Activated CD8-positive, alpha-beta memory T cell treated with anti-CD3 and anti-CD28 coated beads, Interleukin-2, amount 50 U/mL, for 4 hours (primary cell): ENCODE data around the gene HSFX2.
"Not testable (repeated sequence)": the region's sequence is repeated elsewhere in the genome, so short reads cannot be mapped to it uniquely, and the experiment has no call there.

ENCODE experiments used
- DNase-seq: peaks from one replicate; pipeline ENCODE4 v3.0.0-alpha.2; 2020

HSFX2 gene

DNA sequence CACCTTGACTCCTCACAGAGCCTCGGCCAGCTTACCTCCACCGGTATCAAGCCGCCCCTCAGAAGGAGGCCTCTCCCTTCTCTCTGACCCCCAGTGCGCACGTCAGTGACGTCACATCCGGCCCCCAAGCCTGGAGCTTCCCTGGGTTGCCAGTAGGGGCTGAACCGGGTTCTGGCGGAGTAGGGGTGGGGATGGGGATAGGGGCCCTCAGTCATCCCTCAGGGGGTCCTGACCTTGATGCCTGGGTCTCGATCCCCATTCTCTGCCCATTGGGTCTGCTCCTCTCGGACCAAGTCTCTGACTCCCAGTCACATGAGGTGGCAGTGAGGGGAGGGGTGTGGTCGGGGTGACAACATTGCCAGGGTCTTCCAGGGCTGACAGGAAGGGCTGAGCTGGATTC lies 7.8 kb downstream of the HSFX2 start, which contains the start of gene MAGEA9B:
Gene MAGEA9B (minus strand): TSS at position 101 of the 400 bp plus-strand sequence. CDS start 4,280 bp downstream, outside the sequence.
- not testable (repeated sequence) for DNase-seq

DNA sequence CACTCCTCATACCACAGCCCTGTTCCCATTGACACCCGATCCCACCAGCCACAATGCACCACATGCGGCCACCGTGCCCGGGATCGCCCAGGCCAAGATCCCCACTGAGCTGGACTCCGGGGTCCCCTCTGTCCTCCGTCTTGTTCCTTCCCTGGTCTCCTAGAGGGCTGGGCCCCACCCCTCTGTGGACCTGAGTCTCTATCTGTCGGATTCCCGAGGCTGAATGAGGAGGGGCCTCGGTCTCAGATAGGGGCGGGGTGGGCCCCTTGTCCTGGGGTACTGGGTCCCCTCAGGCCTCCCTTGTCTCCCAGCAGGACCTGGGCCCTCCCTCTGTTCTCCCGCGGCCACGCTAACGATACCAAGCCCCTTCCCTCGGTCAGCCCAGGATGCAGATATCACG lies 9.5 kb downstream of the HSFX2 start:
- DNase-seq = not testable (repeated sequence)

- DNase-seq = not testable (repeated sequence)
Observed at GRCh38 chrX:149573456-149573855, 21.7 kb downstream of the HSFX2 start.

DNA sequence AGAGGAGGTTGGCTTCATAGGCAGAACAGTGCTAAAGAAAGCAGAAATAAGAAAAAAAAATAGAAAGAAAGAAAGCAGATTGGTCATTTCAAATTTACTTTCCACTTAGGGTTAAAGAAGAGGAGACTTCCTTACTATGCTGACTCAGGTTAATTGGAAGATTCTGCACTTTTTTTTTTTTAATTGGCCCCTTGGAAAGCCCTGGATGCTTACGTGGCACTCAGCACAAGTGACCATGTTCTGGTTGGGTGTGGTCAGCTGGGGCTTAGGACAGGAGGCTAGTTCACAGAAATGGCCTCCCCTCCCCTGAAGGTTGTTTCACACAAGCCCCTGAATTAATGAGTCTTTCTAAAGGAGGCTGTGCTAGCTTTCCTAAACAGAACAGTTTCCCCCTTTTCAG lies 22.4 kb downstream of the HSFX2 start:
- DNase-seq = no peak

GRCh38 chrX:149571770-149572169 lies 23.3 kb downstream of the HSFX2 start:
- no peak for DNase-seq

- no peak for DNase-seq
Observed at GRCh38 chrX:149570668-149571067, 24.4 kb downstream of the HSFX2 start.

DNA sequence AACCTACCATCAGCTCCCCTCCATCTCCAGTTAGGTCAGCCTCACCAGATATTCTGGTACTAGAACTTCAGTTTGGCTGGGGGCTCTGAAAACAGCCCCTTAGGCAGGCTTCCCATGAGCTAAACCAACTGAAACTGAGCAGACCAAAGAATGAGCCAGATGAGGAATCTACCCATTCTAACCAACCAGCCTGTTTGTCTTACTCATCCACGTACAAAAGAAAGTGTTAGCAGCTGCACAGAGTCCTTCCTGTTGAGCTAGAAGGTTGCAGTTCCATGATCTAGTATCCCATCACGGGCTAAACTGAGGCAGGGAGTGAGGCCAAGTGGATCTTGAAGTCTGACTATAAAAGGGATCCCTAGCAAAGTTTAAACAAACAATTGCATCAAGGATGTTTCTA lies 25.3 kb downstream of the HSFX2 start:
- DNase-seq = no peak

DNA sequence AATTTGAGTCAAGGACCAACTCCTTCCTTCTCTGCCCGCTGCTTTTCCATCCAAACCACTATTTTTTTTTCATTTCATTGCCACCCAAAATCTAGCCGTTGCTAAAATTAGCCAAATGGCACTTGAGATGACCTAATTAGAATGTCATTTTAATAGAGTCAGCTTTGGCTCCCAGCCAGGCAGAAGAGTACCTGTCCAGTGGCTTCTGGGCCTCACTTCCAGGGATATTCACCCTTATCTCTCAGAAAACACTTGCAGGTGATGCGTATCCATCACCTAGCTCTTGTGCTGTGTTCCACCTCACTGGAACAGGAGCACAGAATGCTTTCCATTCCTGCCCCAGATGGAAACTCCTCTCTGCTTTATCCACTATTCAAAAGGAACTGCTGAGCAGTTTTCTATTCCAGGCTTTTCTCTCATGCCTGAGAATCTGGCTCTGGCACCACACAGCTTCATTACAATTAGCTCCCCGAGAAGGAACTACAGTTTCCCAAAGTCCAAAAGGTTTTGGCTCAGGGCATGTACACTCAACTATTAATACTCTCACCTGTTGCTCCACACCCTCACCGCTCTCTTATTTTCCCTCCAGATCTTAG lies 26.3 kb downstream of the HSFX2 start:
- DNase-seq = no peak

DNA sequence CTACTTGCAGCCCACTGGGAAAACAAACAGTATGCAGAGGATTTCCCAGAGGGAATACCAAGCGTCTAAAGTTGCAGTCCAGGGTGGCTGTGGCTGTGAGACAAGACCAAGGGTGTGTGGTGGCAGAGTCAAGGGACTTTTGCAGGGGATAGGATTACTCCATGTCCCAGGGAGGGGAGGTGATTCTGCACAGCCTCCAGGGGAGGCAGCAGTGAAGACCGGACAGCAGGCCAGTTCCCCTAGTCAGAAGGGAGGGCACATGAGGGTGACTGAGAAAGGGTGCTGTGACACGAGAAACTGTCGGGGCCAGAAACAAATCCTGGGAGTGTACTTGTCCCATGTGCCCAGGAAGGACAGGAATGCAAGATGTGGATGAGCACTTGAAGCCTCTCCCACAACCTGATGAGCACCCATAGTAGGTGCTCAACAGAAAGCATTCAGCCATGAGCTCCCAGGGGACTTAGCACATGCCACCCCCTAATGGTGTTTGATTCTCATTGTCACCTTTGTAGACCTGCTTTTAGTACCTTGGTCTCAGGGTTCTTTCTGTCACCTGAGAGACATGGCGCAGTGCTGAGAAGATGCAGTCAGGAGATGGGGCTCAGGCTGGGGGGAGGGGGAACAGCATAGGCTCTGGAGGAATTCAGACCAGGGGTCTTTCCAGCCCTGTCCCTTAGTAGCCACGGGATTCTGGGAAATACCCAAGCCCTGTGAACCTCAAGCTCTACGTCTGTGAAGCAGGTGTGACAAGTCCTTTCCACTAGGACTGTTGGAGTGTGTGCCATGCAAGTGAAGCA lies 27.3 kb downstream of the HSFX2 start:
- no peak for DNase-seq

DNA sequence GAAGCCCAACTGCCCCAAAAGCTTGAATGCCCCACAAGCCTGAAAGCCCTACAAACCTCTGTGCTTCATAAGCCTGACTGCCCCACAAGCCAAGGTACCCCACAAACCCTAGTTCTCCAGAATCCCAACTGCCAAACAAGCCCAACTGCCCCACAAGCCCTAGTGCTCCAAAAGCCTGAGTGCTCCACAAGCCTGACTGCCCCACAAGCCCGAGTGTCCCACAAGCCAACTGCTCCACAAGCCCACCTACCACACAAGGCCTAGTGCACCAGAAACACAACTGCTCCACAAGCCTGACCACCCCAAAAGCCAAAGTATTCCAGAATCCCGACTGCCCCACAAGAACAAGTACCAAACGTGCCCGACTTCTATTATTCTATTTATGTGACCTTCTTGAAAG lies 31.8 kb downstream of the HSFX2 start:
- no peak for DNase-seq

GRCh38 chrX:149555251-149555650 lies 39.9 kb downstream of the HSFX2 start:
- DNase-seq = not testable (repeated sequence)

- DNase-seq = not testable (repeated sequence)
Observed at GRCh38 chrX:149551939-149552248, 43.2 kb downstream of the HSFX2 start.

DNA sequence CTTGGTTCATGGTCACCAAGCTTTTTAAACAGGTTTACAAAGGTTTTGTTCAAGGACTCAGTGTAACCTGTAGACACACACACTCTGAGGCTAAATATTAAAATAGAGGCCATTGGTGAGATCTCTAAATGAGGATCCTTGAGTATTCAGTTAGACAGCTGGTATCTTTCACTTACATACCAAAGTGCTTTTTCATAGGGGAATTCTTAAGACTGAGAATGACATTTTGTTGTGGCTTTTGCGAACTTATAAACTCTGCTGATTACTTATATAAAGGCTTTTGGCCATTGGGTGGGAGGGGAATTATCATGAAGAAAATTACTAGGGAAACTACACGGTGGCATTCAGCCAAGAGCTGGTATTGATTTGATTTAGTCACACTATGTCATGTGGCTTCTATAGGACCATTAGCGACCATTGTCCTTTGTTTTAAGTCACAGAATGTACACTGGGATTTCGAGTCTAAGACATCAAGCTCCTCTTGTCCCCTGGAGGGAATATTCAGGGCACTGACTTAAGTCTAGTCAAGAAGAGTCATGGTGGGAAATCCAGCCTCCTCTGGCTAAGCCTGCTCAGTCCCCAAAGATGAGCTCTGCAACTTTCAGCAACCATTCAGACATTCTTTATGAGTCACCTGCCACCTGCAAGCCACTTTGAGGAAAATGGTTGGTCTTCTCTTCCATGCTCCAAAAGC lies 43.7 kb downstream of the HSFX2 start:
- DNase-seq = not testable (repeated sequence)

GRCh38 chrX:149550454-149550853 lies 44.7 kb downstream of the HSFX2 start:
- DNase-seq = not testable (repeated sequence)

- DNase-seq = not testable (repeated sequence)
Observed at GRCh38 chrX:149549701-149550100, 45.4 kb downstream of the HSFX2 start, which contains the start of gene HSFX3. Gene HSFX3, minus strand, starts transcription at chrX:149549924. Its CDS starts 72 bp downstream, at chrX:149549852.

DNA sequence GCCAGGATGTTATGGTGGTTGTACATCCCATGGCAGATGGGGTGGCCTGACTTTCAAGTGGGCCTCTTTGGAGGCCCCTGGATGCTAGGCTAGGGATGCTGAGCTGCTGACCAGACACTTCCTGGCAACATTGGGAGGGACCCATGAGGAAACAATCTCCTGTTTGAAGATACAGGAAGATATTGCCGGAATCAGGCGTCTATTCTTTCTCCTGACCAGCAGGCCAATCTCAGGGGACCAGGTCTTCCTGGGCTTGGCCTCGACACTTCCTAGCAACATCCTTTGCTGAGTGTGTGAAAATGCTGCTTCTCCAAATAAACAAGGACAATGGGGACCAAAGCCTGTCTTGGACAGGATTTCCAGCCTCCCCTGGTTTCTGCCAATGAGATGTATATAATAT lies 47.3 kb downstream of the HSFX2 start:
- not testable (repeated sequence) for DNase-seq

DNA sequence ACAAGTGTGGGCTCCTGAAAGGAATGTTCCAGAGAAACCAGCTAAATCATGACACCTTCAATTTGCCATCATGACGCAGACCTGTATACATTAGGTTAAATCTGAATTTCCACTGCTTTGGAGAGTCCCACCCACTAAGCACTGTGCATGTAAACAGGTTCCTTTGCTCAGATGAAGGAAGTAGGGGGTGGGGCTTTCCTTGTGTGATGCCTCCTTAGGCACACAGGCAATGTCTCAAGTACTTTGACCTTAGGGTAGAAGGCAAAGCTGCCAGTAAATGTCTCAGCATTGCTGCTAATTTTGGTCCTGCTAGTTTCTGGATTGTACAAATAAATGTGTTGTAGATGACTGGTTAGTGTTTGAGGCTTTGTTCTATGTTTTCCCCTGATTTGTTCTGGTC lies 48.2 kb downstream of the HSFX2 start:
- DNase-seq = not testable (repeated sequence)

DNA sequence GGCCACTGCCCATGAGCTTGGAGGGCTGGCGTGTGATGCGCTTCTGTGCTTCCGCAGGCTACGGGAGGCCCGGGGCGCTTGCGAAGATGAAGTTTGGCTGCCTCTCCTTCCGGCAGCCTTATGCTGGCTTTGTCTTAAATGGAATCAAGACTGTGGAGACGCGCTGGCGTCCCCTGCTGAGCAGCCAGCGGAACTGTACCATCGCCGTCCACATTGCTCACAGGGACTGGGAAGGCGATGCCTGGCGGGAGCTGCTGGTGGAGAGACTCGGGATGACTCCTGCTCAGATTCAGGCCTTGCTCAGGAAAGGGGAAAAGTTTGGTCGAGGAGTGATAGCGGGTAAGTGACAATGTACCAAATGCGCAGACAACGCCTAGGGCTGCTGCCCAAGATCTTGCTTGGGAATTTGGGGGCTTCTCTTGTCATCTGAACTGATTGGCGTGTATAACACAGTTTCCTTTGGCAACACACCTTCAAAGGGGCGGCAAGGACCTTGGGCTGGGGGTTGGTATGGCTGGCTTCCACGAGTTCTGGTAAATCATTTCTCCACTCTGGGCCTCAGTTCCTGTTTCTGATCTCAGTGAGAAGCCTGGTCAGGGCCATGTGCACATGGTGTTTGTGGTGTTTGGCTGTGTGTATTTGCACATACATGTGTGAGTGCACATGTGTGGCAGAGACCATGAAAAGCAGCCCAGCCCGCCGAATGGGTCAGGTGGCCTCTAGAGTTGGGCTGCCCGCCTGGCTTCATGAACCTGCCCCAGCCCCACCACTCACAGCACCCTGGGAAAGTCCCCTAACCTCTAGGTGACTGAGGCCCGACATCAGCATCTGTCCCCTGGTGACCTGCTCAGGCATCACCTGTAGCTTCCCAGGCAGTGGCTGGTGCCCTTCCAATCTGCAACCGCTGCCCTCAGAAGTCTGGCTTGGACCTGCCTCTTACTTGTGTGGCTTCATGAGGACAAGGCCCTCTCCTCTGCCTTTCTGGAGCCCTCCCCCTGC lies 49.3 kb downstream of the HSFX2 start:
- not testable (repeated sequence) for DNase-seq
